ENCODE data around the gene PUS1.

The PUS1 gene

GRCh38 chr12:131919366-131920156 lies 9.5 kb upstream of the PUS1 start:
- TF ChIP-seq USF1 (IDR thresholded peaks at IDR 0.05) (no peak), ZBTB7A (IDR thresholded peaks at IDR 0.05; ENCODE audit: low read depth) (no peak), CEBPB (IDR thresholded peaks at IDR 0.05) (no peak), TCF12 (IDR thresholded peaks at IDR 0.05; ENCODE audit: low read depth) (no peak), NFIC (IDR thresholded peaks at IDR 0.05) (no peak), EGR1 (IDR thresholded peaks at IDR 0.05) (no peak), TAF1 (IDR thresholded peaks at IDR 0.05; ENCODE audit: low read depth) (no peak), TEAD4 (IDR thresholded peaks at IDR 0.05) (no peak), EP300 (IDR thresholded peaks at IDR 0.05; ENCODE audit: borderline replicate concordance) (no peak), RAD21 (IDR thresholded peaks at IDR 0.05; ENCODE audit: low read depth) (no peak)
- TF ChIP-seq, protein P1, sequence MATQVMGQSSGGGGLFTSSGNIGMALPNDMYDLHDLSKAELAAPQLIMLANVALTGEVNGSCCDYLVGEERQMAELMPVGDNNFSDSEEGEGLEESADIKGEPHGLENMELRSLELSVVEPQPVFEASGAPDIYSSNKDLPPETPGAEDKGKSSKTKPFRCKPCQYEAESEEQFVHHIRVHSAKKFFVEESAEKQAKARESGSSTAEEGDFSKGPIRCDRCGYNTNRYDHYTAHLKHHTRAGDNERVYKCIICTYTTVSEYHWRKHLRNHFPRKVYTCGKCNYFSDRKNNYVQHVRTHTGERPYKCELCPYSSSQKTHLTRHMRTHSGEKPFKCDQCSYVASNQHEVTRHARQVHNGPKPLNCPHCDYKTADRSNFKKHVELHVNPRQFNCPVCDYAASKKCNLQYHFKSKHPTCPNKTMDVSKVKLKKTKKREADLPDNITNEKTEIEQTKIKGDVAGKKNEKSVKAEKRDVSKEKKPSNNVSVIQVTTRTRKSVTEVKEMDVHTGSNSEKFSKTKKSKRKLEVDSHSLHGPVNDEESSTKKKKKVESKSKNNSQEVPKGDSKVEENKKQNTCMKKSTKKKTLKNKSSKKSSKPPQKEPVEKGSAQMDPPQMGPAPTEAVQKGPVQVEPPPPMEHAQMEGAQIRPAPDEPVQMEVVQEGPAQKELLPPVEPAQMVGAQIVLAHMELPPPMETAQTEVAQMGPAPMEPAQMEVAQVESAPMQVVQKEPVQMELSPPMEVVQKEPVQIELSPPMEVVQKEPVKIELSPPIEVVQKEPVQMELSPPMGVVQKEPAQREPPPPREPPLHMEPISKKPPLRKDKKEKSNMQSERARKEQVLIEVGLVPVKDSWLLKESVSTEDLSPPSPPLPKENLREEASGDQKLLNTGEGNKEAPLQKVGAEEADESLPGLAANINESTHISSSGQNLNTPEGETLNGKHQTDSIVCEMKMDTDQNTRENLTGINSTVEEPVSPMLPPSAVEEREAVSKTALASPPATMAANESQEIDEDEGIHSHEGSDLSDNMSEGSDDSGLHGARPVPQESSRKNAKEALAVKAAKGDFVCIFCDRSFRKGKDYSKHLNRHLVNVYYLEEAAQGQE (IDR thresholded peaks at IDR 0.05; ENCODE audit: low read depth) = no peak

DNA sequence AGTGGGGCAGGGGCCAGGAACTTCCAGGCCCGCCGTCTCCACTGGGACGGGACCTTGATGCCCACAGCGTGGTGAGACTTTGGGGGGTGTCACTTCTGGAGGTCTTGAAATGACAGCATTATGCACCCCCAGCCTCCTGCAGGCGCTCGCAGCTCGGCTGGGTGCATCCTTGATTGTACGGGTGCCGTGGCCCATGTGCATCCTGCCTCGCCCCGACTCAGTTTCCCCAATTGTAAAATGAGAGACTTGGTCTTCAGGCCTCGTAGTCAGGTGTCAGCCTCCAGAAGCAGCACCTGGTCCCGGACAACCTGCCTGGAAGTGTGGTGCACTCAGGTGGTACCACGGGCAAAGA lies 8.9 kb upstream of the PUS1 start:
- no peak for TF ChIP-seq ZBTB7A (IDR thresholded peaks at IDR 0.05; ENCODE audit: low read depth)
- TF ChIP-seq USF1 (IDR thresholded peaks at IDR 0.05) = no peak
- no peak for TF ChIP-seq YY1 (IDR thresholded peaks at IDR 0.05; ENCODE audit: low read depth)
- no peak for TF ChIP-seq TAF1 (IDR thresholded peaks at IDR 0.05; ENCODE audit: low read depth)
- TF ChIP-seq, protein P1 (IDR thresholded peaks at IDR 0.05; ENCODE audit: low read depth) = no peak
- TF ChIP-seq, protein P2, sequence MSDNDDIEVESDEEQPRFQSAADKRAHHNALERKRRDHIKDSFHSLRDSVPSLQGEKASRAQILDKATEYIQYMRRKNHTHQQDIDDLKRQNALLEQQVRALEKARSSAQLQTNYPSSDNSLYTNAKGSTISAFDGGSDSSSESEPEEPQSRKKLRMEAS (IDR thresholded peaks at IDR 0.05) = no peak
- no peak for TF ChIP-seq EGR1 (IDR thresholded peaks at IDR 0.05)
- no peak for TF ChIP-seq TCF12 (IDR thresholded peaks at IDR 0.05; ENCODE audit: low read depth)
- no peak for TF ChIP-seq NFIC (IDR thresholded peaks at IDR 0.05)
- TF ChIP-seq CEBPB (IDR thresholded peaks at IDR 0.05) = no peak

- no peak for TF ChIP-seq FOXM1 (IDR thresholded peaks at IDR 0.05; ENCODE audit: borderline replicate concordance, low read depth)
Observed at GRCh38 chr12:131920902-131921840, 7.9 kb upstream of the PUS1 start.

DNA sequence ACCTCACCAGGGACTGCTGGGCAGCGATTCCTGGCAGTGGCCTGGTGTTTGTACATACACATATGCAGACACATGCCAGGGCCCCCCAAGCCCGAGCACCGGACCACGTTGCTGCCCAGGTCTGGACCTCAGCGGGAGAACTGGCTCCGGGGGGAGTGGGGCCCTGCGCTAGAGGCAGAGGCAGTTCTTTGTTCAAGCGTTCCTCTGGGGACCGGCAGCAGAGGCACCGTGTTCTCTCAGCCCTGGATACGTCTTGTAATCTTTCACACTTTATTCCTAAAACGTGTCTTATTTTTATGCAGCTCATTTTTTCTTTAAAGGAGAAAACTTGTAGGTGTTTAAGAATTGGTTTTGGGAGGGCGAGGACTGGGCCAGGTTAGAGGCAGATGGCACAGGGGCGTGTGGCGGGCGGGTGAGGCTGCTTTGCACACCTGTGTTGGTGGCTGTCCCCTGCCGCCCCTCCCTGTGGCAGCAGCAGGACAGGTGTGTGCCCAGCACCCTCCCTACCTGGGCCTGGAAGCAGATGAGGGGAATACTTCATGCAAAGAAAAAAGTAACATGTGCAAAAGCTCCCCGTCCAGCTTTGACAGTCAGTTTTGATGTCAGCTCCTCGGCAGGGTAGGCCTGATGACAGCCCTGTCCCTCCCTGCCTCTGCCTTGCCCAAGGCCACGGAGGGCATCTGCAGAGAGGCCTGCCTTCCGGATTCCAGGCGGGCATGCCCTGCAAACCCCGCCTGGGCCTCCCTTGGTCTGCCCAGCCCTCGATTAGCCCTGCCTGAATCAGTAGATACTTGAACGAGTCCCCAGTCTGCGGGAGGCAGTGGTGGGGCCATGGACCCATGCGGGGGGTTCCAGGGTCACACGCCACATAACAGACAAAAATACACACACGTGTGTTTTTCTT lies 7.0 kb upstream of the PUS1 start:
- TF ChIP-seq EP300 (IDR thresholded peaks at IDR 0.05; ENCODE audit: borderline replicate concordance) (no peak), TCF12 (IDR thresholded peaks at IDR 0.05; ENCODE audit: low read depth) (no peak), TAF1 (IDR thresholded peaks at IDR 0.05; ENCODE audit: low read depth) (no peak), RAD21 (IDR thresholded peaks at IDR 0.05; ENCODE audit: low read depth) (no peak), EGR1 (IDR thresholded peaks at IDR 0.05) (no peak), TEAD4 (IDR thresholded peaks at IDR 0.05) (no peak), ZBTB7A (IDR thresholded peaks at IDR 0.05; ENCODE audit: low read depth) (no peak), CREB1 (IDR thresholded peaks at IDR 0.05; ENCODE audit: low read depth) (no peak), FOXM1 (IDR thresholded peaks at IDR 0.05; ENCODE audit: borderline replicate concordance, low read depth) (no peak), YY1 (IDR thresholded peaks at IDR 0.05; ENCODE audit: low read depth) (no peak), NFIC (IDR thresholded peaks at IDR 0.05) (no peak), USF1 (IDR thresholded peaks at IDR 0.05) (no peak), CEBPB (IDR thresholded peaks at IDR 0.05) (no peak)
- TF ChIP-seq, protein P2 (IDR thresholded peaks at IDR 0.05) = no peak
- TF ChIP-seq, protein P1 (IDR thresholded peaks at IDR 0.05; ENCODE audit: low read depth) = no peak
